Thyroid gland (tissue), 4 donors: ENCODE data around the gene DNHD1. TPM values are rescaled to one million over a fixed set of nuclear protein-coding genes. Genes with fewer than 3 reads are reported as not detected.

ENCODE experiments used
- DNase-seq, 2 donors: peaks; one replicate each; pipeline ENCODE4 v3.0.0-alpha.2; 2019
- H3K27ac ChIP-seq, 3 donors: fragments of 200-600 bp; sonication (generic); 1 replicate in 2 of 3; 2 replicates in 1 of 3; pipeline ENCODE4 v1.5.1; 2016 to 2019; ENCODE audit warnings: mild to moderate bottlenecking in 1 of 3, moderate library complexity in 1 of 3
- H3K27me3 ChIP-seq: fragments of 200-600 bp; sonication (generic); one replicate; pipeline ENCODE4 v1.5.1; 2019
- H3K36me3 ChIP-seq, 2 donors: fragments of 200-600 bp; sonication (generic); one replicate each; pipeline ENCODE4 v1.5.1; 2016 to 2019
- H3K4me1 ChIP-seq, 2 donors: fragments of 200-600 bp; sonication (generic); one replicate each; pipeline ENCODE4 v1.5.1; 2017 to 2019
- H3K4me3 ChIP-seq, 3 donors: fragments of 200-600 bp; sonication (generic); replicated peaks in 1 of 3; 1 replicate in 2 of 3; 2 replicates in 1 of 3; pipeline ENCODE4 v1.5.1; 2016; ENCODE audit warnings: mild to moderate bottlenecking in 1 of 3
- H3K9me3 ChIP-seq: fragments of 200-600 bp; sonication (generic); one replicate; pipeline ENCODE4 v1.5.1; 2017
- CTCF ChIP-seq, 6 experiments: fragments of 200-600 bp in 3 of 6; fragments of 450-650 bp in 3 of 6; sonication (generic) in 3 of 6; IDR thresholded peaks; one replicate each; pipeline ENCODE4 v1.5.1; 2016 to 2019; ENCODE audit warnings: antibody characterized with exemption in 6 of 6, mild to moderate bottlenecking in 2 of 6, inconsistent platforms in 1 of 6, moderate library complexity in 1 of 6
- POLR2A ChIP-seq, 2 donors: fragments of 450-650 bp; IDR thresholded peaks; one replicate each; pipeline ENCODE4 v1.6.1; 2017; ENCODE audit warnings: antibody characterized with exemption in 2 of 2, mild to moderate bottlenecking in 2 of 2, moderate library complexity in 1 of 2
- WGBS, 2 donors: methylation state at CpG; one replicate each; pipeline ENCODE4 v1.1.5; 2017; 5-methylcytosine and 5-hydroxymethylcytosine counted together
- intact Hi-C: fragments of 100-400 bp; cut with DNase I; formaldehyde crosslinking; loops from one replicate; pipeline ENCODE4 v1.15.1; 2023
- total RNA-seq, 4 donors: library from RNA; depleted of rRNA; stranded (reverse); fragments of >200 nt; gene quantifications; one replicate each; pipeline ENCODE4 v1.2.3, GENCODE V29; 2016

DNHD1 gene
- total RNA-seq, 4 donors from 2014 or later = 10.9 to 21.8 (median 14.9) TPM

GRCh38 chr11:6482441-6482840 is 14.6 kb upstream of the DNHD1 start:
- Histone ChIP-seq H3K9me3 (no peaks in the 10 kb centered on the region), H3K4me1 (peaks cover 15 to 19% of the 10 kb centered on the region in 2 donors), H3K36me3 (peaks cover 9 to 17% of the 10 kb centered on the region in 2 donors), H3K4me3 (peak overlapping the region in 1 of 3 donors; percentile 74), H3K27me3 (no peaks in the 10 kb centered on the region), H3K27ac (peak overlapping the region in 1 of 3 donors; percentile 67)
- intact Hi-C loops = loop anchor here (5.0 kb wide), 1 partner anchor 135 kb away; the partner anchor contains the start of gene TPP1
- TF ChIP-seq CTCF (IDR thresholded peaks at IDR 0.05) (no peak), POLR2A (IDR thresholded peaks at IDR 0.05) (no peak)
- 88 to 92% methylated on average over 4 of the region's 4 CpGs for WGBS, 2 donors
- no peak for DNase-seq

- Histone ChIP-seq H3K4me1 (peaks cover 15 to 19% of the 10 kb centered on the region in 2 donors), H3K4me3 (no peak overlapping the region), H3K27ac (no peak overlapping the region), H3K36me3 (peaks cover 6 to 15% of the 10 kb centered on the region in 2 donors), H3K27me3 (no peaks in the 10 kb centered on the region), H3K9me3 (no peaks in the 10 kb centered on the region)
- TF ChIP-seq CTCF (IDR thresholded peaks at IDR 0.05) (no peak), POLR2A (IDR thresholded peaks at IDR 0.05) (no peak)
- intact Hi-C loops = loop anchor here (5.0 kb wide), 1 partner anchor 134 kb away; the partner anchor contains the start of gene TPP1
- 91 to 95% methylated on average over 6 of the region's 6 CpGs for WGBS, 2 donors
- no peak for DNase-seq
Observed at GRCh38 chr11:6483015-6483414, 14.1 kb upstream of the DNHD1 start.

- Histone ChIP-seq H3K4me1 (peaks cover 6 to 9% of the 10 kb centered on the region in 2 donors), H3K27me3 (no peaks in the 10 kb centered on the region), H3K27ac (no peak overlapping the region), H3K4me3 (no peak overlapping the region), H3K36me3 (peaks cover 0 to 14% of the 10 kb centered on the region in 2 donors), H3K9me3 (no peaks in the 10 kb centered on the region)
- TF ChIP-seq POLR2A (IDR thresholded peaks at IDR 0.05) = no peak
- no peak for TF ChIP-seq CTCF (IDR thresholded peaks at IDR 0.05)
- intact Hi-C loops = no loop called here
- WGBS, 2 donors = 80 to 83% methylated on average over 3 of the region's 3 CpGs
- DNase-seq = no peak
Observed at GRCh38 chr11:6485661-6486060, 11.4 kb upstream of the DNHD1 start.

- TF ChIP-seq CTCF (IDR thresholded peaks at IDR 0.05) = no peak
- no peak for TF ChIP-seq POLR2A (IDR thresholded peaks at IDR 0.05)
- Histone ChIP-seq H3K27ac (no peak overlapping the region), H3K4me1 (peaks cover 6 to 8% of the 10 kb centered on the region in 2 donors), H3K27me3 (no peaks in the 10 kb centered on the region), H3K4me3 (no peak overlapping the region), H3K36me3 (peaks cover 0 to 14% of the 10 kb centered on the region in 2 donors), H3K9me3 (no peaks in the 10 kb centered on the region)
- intact Hi-C loops = no loop called here
- WGBS, 2 donors = 90 to 95% methylated on average over 3 of the region's 3 CpGs
- no peak for DNase-seq
Observed at GRCh38 chr11:6486256-6486655, 10.8 kb upstream of the DNHD1 start.

GRCh38 chr11:6486938-6487337 is 10.1 kb upstream of the DNHD1 start:
- DNase-seq = no peak
- Histone ChIP-seq H3K36me3 (peaks cover 0 to 14% of the 10 kb centered on the region in 2 donors), H3K27ac (no peak overlapping the region), H3K9me3 (no peaks in the 10 kb centered on the region), H3K4me1 (peaks cover 4 to 8% of the 10 kb centered on the region in 2 donors), H3K4me3 (no peak overlapping the region), H3K27me3 (no peaks in the 10 kb centered on the region)
- WGBS, 2 donors = 95 to 98% methylated on average over 1 of the region's 1 CpG
- TF ChIP-seq POLR2A (IDR thresholded peaks at IDR 0.05) = no peak
- TF ChIP-seq CTCF (IDR thresholded peaks at IDR 0.05) = no peak
- intact Hi-C loops = no loop called here
